RWPE1 (cell line): ENCODE measurements around the gene OR3A2.
"Not testable (repeated sequence)": the region's sequence is repeated elsewhere in the genome, so short reads cannot be mapped to it uniquely, and the experiment has no call there.

Source experiments
- CTCF ChIA-PET: fragments of 350-600 bp; sonication (Branson Sonifier 250); formaldehyde crosslinking; extraction: SDS; loops from one replicate; lab custom pipeline; 2021; lab: Yijun Ruan, JAX
- POLR2A ChIA-PET: fragments of 400-600 bp; formaldehyde crosslinking; extraction: SDS; loops from one replicate; lab custom pipeline; 2020; ENCODE audit warnings: antibody characterized with exemption; ENCODE audit not compliant: low non-redundant PET; lab: Yijun Ruan, JAX
- DNase-seq: peaks from one replicate; pipeline ENCODE4 v3.0.0; 2012; ENCODE audit warnings: low spot score
- H3K27ac ChIP-seq: fragments of 450-650 bp; 2 replicates; pipeline ENCODE4 v1.5.1; 2017
- TF ChIP-seq, protein P1 (sequence below): fragments of 450-650 bp; conservative IDR thresholded peaks from 2 replicates; pipeline ENCODE4 v1.5.1; 2017; ENCODE audit warnings: low read depth, mild to moderate bottlenecking

The OR3A2 gene

DNA sequence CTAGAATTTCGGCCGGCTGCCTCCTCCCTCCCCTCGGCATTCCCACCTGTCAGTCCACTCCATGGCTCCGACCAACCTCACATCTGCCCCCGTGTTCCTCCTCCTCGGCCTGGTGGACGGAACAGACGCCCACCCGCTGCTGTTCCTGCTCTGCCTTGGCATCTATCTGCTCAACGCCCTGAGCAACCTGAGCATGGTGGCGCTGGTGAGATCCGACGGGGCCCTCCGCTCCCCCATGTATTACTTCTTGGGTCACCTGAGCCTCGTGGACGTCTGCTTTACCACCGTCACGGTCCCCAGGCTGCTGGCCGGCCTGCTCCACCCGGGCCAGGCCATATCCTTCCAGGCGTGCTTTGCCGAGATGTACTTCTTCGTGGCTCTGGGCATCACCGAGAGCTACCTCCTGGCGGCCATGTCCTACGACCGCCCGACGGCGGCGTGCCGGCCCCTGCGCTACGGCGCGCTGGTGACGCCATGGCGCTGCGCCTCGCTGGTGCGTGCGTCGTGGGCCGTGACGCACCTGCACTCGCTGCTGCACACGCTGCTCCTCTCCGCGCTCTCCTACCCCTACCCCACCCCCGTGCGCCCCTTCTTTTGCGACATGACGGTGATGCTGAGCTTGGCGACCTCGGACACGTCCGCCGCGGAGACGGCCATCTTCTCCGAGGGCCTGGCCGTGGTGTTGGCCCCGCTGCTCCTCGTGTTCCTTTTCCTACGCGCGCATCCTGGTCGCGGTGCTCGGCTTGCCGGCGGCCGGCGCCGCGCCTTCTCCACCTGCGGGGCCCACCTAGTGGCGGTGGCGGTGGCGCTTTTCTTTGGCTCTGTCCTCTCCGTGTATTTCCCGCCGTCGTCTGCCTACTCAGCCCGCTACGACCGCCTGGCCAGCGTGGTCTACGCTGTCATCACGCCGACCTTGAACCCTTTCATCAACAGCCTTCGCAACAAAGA lies at the start of gene OR3A2:
OR3A2 (minus strand) TSS at position 440 of the 948 bp plus-strand sequence.
- TF ChIP-seq, protein P1, sequence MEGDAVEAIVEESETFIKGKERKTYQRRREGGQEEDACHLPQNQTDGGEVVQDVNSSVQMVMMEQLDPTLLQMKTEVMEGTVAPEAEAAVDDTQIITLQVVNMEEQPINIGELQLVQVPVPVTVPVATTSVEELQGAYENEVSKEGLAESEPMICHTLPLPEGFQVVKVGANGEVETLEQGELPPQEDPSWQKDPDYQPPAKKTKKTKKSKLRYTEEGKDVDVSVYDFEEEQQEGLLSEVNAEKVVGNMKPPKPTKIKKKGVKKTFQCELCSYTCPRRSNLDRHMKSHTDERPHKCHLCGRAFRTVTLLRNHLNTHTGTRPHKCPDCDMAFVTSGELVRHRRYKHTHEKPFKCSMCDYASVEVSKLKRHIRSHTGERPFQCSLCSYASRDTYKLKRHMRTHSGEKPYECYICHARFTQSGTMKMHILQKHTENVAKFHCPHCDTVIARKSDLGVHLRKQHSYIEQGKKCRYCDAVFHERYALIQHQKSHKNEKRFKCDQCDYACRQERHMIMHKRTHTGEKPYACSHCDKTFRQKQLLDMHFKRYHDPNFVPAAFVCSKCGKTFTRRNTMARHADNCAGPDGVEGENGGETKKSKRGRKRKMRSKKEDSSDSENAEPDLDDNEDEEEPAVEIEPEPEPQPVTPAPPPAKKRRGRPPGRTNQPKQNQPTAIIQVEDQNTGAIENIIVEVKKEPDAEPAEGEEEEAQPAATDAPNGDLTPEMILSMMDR: no peak
- H3K27ac ChIP-seq: no peak within 1 kb of the TSS
- POLR2A ChIA-PET: no interaction called here
- CTCF ChIA-PET: interaction anchor here (0.7 to 1.2 kb wide), 2 partner anchors 13 to 338 kb away, joined by 4 to 7 read pairs; no protein-coding TSS in a partner anchor
- DNase-seq: peak; percentile 57

DNA sequence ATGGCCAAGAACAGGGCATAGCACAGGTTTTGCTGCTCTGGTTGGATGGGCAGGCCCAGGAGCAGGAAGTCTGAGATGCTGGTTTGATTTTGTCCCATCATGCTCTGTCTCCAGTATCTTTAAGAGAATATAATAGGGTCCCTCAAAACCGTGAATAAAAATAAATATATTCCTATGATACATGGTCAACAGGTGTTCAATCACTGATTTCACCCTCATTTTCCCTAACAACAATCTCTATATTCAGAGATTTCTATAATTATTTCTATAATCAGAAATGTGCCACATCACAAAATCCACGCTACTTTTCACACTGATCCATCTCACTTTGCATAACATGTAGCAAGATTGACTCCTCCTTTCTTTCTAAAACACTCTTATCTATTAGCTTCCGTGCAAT lies 47.6 kb upstream of the OR3A2 start, which contains the start of gene OR1E2:
OR1E2 (minus strand) TSS at position 101 of the 400 bp plus-strand sequence; CDS start at position 101, 0 bp downstream.
- TF ChIP-seq, protein P1: no peak
- CTCF ChIA-PET: interaction anchor here (0.7 kb wide), 1 partner anchor 18 kb away, joined by 3 read pairs; no protein-coding TSS in a partner anchor

DNA sequence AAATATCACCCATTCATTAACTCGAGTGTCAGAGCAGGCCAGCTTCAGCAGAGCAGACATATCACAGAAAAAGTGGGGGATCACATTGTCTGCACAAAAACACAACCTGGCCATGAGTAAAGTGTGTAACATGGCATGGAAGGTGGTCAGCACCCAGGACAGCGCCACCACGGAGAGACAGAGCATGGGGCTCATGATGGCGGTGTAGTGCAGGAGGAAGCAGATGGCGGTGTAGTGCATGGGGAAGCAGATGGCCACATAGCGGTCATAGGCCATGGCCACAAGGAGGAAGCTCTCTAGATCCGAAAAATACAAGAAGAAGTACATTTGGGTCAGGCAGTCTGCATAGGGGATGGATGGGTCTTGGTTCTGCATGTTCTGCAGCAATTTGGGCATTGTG lies 47.1 kb upstream of the OR3A2 start:
- POLR2A ChIA-PET, H3K27ac ChIP-seq, CTCF ChIA-PET, DNase-seq: not testable (repeated sequence)

More for the DNA sequence above, 47.6 kb upstream of the OR3A2 start, which contains the start of gene OR1E2:
- no peak for DNase-seq
- POLR2A ChIA-PET: no interaction called here
- no peak within 1 kb of the TSS for H3K27ac ChIP-seq

DNA sequence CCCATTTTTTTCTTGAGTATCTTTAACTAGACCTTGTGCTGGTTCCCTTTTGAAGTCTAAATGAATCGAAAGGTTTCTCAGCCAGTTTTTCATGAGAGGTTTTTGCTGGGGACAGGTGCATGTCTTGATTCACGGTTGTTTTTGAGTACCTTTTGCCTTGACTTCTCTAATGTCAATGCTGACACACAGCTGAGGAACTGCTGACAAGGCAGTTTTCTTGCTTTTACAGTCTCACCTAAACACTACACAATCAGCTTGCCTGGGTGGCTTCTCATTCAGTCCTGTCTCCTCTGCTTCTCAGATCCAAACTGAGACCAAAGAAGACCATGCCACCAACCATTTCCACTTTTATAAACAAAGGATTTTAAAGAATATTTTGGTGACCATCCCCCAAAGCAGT lies 32.1 kb upstream of the OR3A2 start:
- no peak for DNase-seq
- ChIA-PET POLR2A (no interaction called here), CTCF (no interaction called here)
- no peak overlapping the region for H3K27ac ChIP-seq
- TF ChIP-seq, protein P1: no peak

DNA sequence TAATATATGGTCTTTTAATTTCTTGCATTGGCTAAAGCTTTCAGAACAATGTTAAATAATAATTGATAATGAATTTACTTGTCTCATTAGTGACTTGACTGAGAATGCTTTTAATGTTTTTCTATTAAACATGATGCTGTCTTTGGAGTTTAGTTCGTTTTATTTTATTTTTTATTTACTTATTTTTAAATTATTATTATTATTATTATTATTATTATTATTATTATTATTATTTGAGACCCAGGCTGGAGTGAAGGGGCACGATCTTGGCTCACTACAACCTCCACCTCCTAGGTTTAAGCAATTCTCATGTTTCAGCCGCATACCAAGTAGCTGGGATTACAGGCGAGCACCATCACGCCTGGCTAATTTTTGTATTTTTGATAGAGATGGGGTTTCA lies 29.5 kb upstream of the OR3A2 start:
- CTCF ChIA-PET: interaction anchor here (0.6 to 0.7 kb wide), 4 partner anchors 8 to 320 kb away, joined by 3 to 7 read pairs (median 4); no protein-coding TSS in a partner anchor
- POLR2A ChIA-PET: no interaction called here
- TF ChIP-seq, protein P1: no peak
- H3K27ac ChIP-seq: no peak overlapping the region
- DNase-seq: no peak

DNA sequence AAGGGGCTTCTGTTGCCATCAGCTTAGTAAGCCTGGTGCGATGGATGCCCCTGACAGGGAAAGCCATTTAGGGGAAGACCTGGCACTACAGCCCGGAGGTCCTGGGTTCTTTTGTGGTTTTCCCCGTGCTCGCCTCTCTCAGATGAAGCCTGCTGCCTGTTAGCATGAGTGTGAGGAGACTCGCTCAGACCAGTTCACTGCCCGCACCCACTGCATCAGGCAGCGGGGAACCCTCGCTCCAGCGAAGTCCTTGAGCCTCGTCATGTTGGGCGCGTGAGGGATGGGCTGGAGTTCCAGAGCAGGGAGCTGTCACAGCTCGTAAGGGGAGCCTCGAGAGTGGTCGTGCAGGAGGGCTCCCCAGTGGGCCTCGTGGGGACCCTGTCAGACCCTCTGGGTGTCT lies 26.1 kb upstream of the OR3A2 start:
- CTCF ChIA-PET, POLR2A ChIA-PET, DNase-seq, H3K27ac ChIP-seq: not testable (repeated sequence)

DNA sequence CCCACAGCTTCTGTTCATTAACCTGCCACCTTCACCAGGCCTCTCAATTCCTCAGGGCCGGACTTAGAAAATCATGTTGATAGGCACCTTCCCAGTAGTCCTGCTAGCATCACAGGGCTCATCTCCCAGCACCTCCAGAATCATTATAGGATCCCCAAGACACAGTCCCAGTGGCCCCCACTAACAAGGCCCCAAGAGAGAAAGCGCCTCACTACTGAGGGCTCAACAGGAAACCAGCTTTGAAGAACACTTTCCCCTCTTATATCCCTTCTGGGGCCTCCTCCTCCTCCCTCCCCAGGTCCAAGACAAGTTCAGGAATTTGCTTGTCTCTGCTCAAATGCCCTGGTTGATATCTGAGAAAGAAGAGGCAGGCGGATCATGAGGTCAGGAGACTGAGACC lies 25.0 kb upstream of the OR3A2 start, which contains the start of gene OR3A3:
OR3A3 (plus strand) TSS at position 301 of the 400 bp plus-strand sequence.
- CTCF ChIA-PET: no interaction called here
- no peak within 1 kb of the TSS for H3K27ac ChIP-seq
- POLR2A ChIA-PET: no interaction called here
- DNase-seq: no peak
- TF ChIP-seq, protein P1: no peak

DNA sequence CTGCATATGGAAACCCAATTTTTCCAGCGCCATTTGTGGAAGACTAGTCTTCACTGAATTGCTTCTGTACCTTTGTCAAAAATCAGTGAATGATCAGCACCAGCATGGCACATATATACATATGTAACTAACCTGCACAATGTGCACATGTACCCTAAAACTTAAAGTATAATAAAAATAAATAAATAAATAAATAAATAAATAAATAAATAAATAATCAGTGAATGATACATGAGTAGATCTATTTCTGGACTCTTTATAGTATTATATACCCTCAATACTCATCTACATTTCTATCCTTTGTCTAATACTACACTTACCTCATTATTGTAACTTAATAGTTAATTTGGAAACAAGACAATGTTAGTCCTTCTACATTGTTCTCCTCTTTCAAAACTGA lies 17.7 kb upstream of the OR3A2 start:
- CTCF ChIA-PET: interaction anchor here (0.7 kb wide), 1 partner anchor 19 kb away, joined by 3 read pairs; no protein-coding TSS in a partner anchor
- DNase-seq, POLR2A ChIA-PET, H3K27ac ChIP-seq: not testable (repeated sequence)
